ENCODE measurements around the gene SSTR5.

SSTR5 gene

DNA sequence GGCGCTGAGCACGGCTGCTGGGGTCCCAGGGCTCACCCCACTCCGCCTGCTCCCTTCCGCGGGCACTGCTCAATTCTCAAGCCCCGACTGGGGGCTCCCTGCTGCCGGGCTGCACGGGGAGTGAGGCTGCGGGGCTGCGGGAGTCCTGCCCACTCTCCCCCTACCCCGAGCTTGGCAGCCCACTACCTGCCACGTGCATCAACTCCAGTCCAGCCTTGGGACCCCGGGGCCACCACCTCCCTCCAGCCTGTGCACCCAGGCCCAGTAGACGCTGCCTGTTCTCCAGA is 43.3 kb upstream of the SSTR5 start:
- H2AK5ac ChIP-seq (ENCODE audit: low read length, severe bottlenecking), result no peak overlapping the region
- H3K14ac ChIP-seq (ENCODE audit: low read length in 2 of 2), result no peak overlapping the region
- no peaks in the 10 kb centered on the region for H3K36me3 ChIP-seq (ENCODE audit: control insufficient read depth in 1 of 2, insufficient read depth in 2 of 2, low read depth in 1 of 2, low read length in 2 of 2)
- WGBS, result 77% methylated on average over 14 of the region's 14 CpGs
- no peaks in the 10 kb centered on the region for H3K79me1 ChIP-seq (replicated peaks; ENCODE audit: low read length, poor library complexity, severe bottlenecking)
- peaks cover 0 to 74% of the 10 kb centered on the region in 2 experiments for H3K27me3 ChIP-seq (ENCODE audit: control insufficient read depth in 1 of 2, insufficient read depth in 1 of 2, low read length in 2 of 2)
- H3K4ac ChIP-seq (ENCODE audit: low read depth in 1 of 2, low read length in 2 of 2), result no peak overlapping the region
- no peaks in the 10 kb centered on the region for H3K4me1 ChIP-seq (ENCODE audit: control insufficient read depth, insufficient read depth, low read depth, low read length)
- H2BK15ac ChIP-seq (ENCODE audit: low read depth, poor library complexity, severe bottlenecking), result no peak overlapping the region
- no peak overlapping the region for H2BK5ac ChIP-seq (ENCODE audit: low read depth, low read length, poor library complexity, severe bottlenecking)
- H2BK120ac ChIP-seq (ENCODE audit: low read depth, low read length), result no peak overlapping the region
- H3K4me3 ChIP-seq (ENCODE audit: insufficient read depth in 1 of 2, low read depth in 1 of 2, low read length in 2 of 2), result no peak overlapping the region
- no peak overlapping the region for H4K91ac ChIP-seq (ENCODE audit: low read length)
- DNase-seq, result no peak
- no peak overlapping the region for H4K8ac ChIP-seq (ENCODE audit: low read length)
- peaks cover 16% of the 10 kb centered on the region for H3K9me3 ChIP-seq (ENCODE audit: control insufficient read depth, low read length)
- no peak overlapping the region for H3K18ac ChIP-seq (ENCODE audit: low read depth in 1 of 2, low read length in 2 of 2)
- H2BK12ac ChIP-seq (ENCODE audit: low read length in 2 of 2), result no peak overlapping the region
- H3K9ac ChIP-seq (ENCODE audit: low read length), result no peak overlapping the region
- no peak overlapping the region for H3K4me2 ChIP-seq (ENCODE audit: low read length, poor library complexity, severe bottlenecking)
- H3K23ac ChIP-seq (ENCODE audit: low read length in 2 of 2), result no peak overlapping the region
- no peak overlapping the region for H3K27ac ChIP-seq (ENCODE audit: low read length, poor library complexity, severe bottlenecking)
- no peak overlapping the region for H2AFZ ChIP-seq (ENCODE audit: low read depth, low read length)

GRCh38 chr16:1030473-1030901 is 42.1 kb upstream of the SSTR5 start:
- Histone ChIP-seq H3K4me3 (ENCODE audit: insufficient read depth in 1 of 2, low read depth in 1 of 2, low read length in 2 of 2) (no peak overlapping the region), H2BK15ac (ENCODE audit: low read depth, poor library complexity, severe bottlenecking) (no peak overlapping the region), H3K9me3 (ENCODE audit: control insufficient read depth, low read length) (peaks cover 16% of the 10 kb centered on the region), H3K79me1 (replicated peaks; ENCODE audit: low read length, poor library complexity, severe bottlenecking) (no peaks in the 10 kb centered on the region), H4K91ac (ENCODE audit: low read length) (no peak overlapping the region), H2BK120ac (ENCODE audit: low read depth, low read length) (no peak overlapping the region), H3K9ac (ENCODE audit: low read length) (no peak overlapping the region), H3K27ac (ENCODE audit: low read length, poor library complexity, severe bottlenecking) (no peak overlapping the region), H3K23ac (ENCODE audit: low read length in 2 of 2) (no peak overlapping the region), H3K27me3 (ENCODE audit: control insufficient read depth in 1 of 2, insufficient read depth in 1 of 2, low read length in 2 of 2) (peaks cover 2 to 68% of the 10 kb centered on the region in 2 experiments), H3K4me1 (ENCODE audit: control insufficient read depth, insufficient read depth, low read depth, low read length) (no peaks in the 10 kb centered on the region), H3K4ac (ENCODE audit: low read depth in 1 of 2, low read length in 2 of 2) (no peak overlapping the region), H2BK12ac (ENCODE audit: low read length in 2 of 2) (no peak overlapping the region), H2BK5ac (ENCODE audit: low read depth, low read length, poor library complexity, severe bottlenecking) (no peak overlapping the region), H4K8ac (ENCODE audit: low read length) (no peak overlapping the region), H3K18ac (ENCODE audit: low read depth in 1 of 2, low read length in 2 of 2) (no peak overlapping the region), H2AK5ac (ENCODE audit: low read length, severe bottlenecking) (no peak overlapping the region), H3K4me2 (ENCODE audit: low read length, poor library complexity, severe bottlenecking) (no peak overlapping the region), H3K14ac (ENCODE audit: low read length in 2 of 2) (no peak overlapping the region), H3K36me3 (ENCODE audit: control insufficient read depth in 1 of 2, insufficient read depth in 2 of 2, low read depth in 1 of 2, low read length in 2 of 2) (no peaks in the 10 kb centered on the region), H2AFZ (ENCODE audit: low read depth, low read length) (no peak overlapping the region)
- no peak for DNase-seq
- 72% methylated on average over 26 of the region's 26 CpGs for WGBS

DNA sequence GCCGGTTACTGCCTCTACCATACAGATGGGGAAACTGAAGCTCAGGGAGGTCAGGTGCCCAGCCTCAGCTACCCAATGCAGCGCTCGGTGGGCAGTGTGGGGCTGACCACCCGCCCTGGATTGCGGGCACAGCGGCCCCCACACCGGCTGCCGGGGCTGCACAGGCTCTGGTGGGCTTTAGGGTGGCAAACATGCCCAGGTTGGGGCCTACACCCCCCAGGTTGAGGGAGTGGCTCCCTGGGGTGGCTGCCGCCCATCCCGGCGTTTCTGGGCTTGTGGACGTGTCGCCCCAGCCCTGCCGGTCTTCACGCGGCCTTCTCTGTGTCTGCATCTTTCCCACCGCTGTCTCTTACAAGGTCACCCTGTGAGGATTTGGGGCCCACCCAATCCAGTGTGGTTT is 40.9 kb upstream of the SSTR5 start:
- H2AFZ ChIP-seq (ENCODE audit: low read depth, low read length), result no peak overlapping the region
- WGBS, result 84% methylated on average over 17 of the region's 17 CpGs
- no peaks in the 10 kb centered on the region for H3K79me1 ChIP-seq (replicated peaks; ENCODE audit: low read length, poor library complexity, severe bottlenecking)
- no peak overlapping the region for H3K18ac ChIP-seq (ENCODE audit: low read depth in 1 of 2, low read length in 2 of 2)
- no peak overlapping the region for H3K4me3 ChIP-seq (ENCODE audit: insufficient read depth in 1 of 2, low read depth in 1 of 2, low read length in 2 of 2)
- peaks cover 4 to 66% of the 10 kb centered on the region in 2 experiments for H3K27me3 ChIP-seq (ENCODE audit: control insufficient read depth in 1 of 2, insufficient read depth in 1 of 2, low read length in 2 of 2)
- DNase-seq, result no peak
- H2BK15ac ChIP-seq (ENCODE audit: low read depth, poor library complexity, severe bottlenecking), result no peak overlapping the region
- no peak overlapping the region for H3K4ac ChIP-seq (ENCODE audit: low read depth in 1 of 2, low read length in 2 of 2)
- H3K27ac ChIP-seq (ENCODE audit: low read length, poor library complexity, severe bottlenecking), result no peak overlapping the region
- H2BK5ac ChIP-seq (ENCODE audit: low read depth, low read length, poor library complexity, severe bottlenecking), result no peak overlapping the region
- no peaks in the 10 kb centered on the region for H3K36me3 ChIP-seq (ENCODE audit: control insufficient read depth in 1 of 2, insufficient read depth in 2 of 2, low read depth in 1 of 2, low read length in 2 of 2)
- H3K14ac ChIP-seq (ENCODE audit: low read length in 2 of 2), result no peak overlapping the region
- H3K4me1 ChIP-seq (ENCODE audit: control insufficient read depth, insufficient read depth, low read depth, low read length), result peaks cover 1% of the 10 kb centered on the region
- H3K4me2 ChIP-seq (ENCODE audit: low read length, poor library complexity, severe bottlenecking), result no peak overlapping the region
- no peak overlapping the region for H2BK120ac ChIP-seq (ENCODE audit: low read depth, low read length)
- no peak overlapping the region for H3K23ac ChIP-seq (ENCODE audit: low read length in 2 of 2)
- no peak overlapping the region for H4K8ac ChIP-seq (ENCODE audit: low read length)
- H2BK12ac ChIP-seq (ENCODE audit: low read length in 2 of 2), result no peak overlapping the region
- H4K91ac ChIP-seq (ENCODE audit: low read length), result no peak overlapping the region
- H3K9ac ChIP-seq (ENCODE audit: low read length), result no peak overlapping the region
- H3K9me3 ChIP-seq (ENCODE audit: control insufficient read depth, low read length), result peaks cover 16% of the 10 kb centered on the region
- H2AK5ac ChIP-seq (ENCODE audit: low read length, severe bottlenecking), result no peak overlapping the region

GRCh38 chr16:1032607-1033006 is 39.9 kb upstream of the SSTR5 start:
- no peak overlapping the region for H2BK5ac ChIP-seq (ENCODE audit: low read depth, low read length, poor library complexity, severe bottlenecking)
- no peak overlapping the region for H2BK15ac ChIP-seq (ENCODE audit: low read depth, poor library complexity, severe bottlenecking)
- no peak overlapping the region for H3K4me2 ChIP-seq (ENCODE audit: low read length, poor library complexity, severe bottlenecking)
- no peak overlapping the region for H3K23ac ChIP-seq (ENCODE audit: low read length in 2 of 2)
- H3K9me3 ChIP-seq (ENCODE audit: control insufficient read depth, low read length), result peaks cover 16% of the 10 kb centered on the region
- no peak overlapping the region for H3K4ac ChIP-seq (ENCODE audit: low read depth in 1 of 2, low read length in 2 of 2)
- DNase-seq, result no peak
- no peak overlapping the region for H2BK12ac ChIP-seq (ENCODE audit: low read length in 2 of 2)
- H2BK120ac ChIP-seq (ENCODE audit: low read depth, low read length), result no peak overlapping the region
- no peak overlapping the region for H3K9ac ChIP-seq (ENCODE audit: low read length)
- H2AK5ac ChIP-seq (ENCODE audit: low read length, severe bottlenecking), result no peak overlapping the region
- WGBS, result 90% methylated on average over 2 of the region's 2 CpGs
- no peak overlapping the region for H3K4me3 ChIP-seq (ENCODE audit: insufficient read depth in 1 of 2, low read depth in 1 of 2, low read length in 2 of 2)
- H3K36me3 ChIP-seq (ENCODE audit: control insufficient read depth in 1 of 2, insufficient read depth in 2 of 2, low read depth in 1 of 2, low read length in 2 of 2), result no peaks in the 10 kb centered on the region
- peaks cover 7% of the 10 kb centered on the region for H3K4me1 ChIP-seq (ENCODE audit: control insufficient read depth, insufficient read depth, low read depth, low read length)
- H2AFZ ChIP-seq (ENCODE audit: low read depth, low read length), result no peak overlapping the region
- no peak overlapping the region for H3K14ac ChIP-seq (ENCODE audit: low read length in 2 of 2)
- H3K27me3 ChIP-seq (ENCODE audit: control insufficient read depth in 1 of 2, insufficient read depth in 1 of 2, low read length in 2 of 2), result peaks cover 4 to 66% of the 10 kb centered on the region in 2 experiments
- no peak overlapping the region for H4K91ac ChIP-seq (ENCODE audit: low read length)
- H4K8ac ChIP-seq (ENCODE audit: low read length), result no peak overlapping the region
- H3K18ac ChIP-seq (ENCODE audit: low read depth in 1 of 2, low read length in 2 of 2), result no peak overlapping the region
- no peaks in the 10 kb centered on the region for H3K79me1 ChIP-seq (replicated peaks; ENCODE audit: low read length, poor library complexity, severe bottlenecking)
- no peak overlapping the region for H3K27ac ChIP-seq (ENCODE audit: low read length, poor library complexity, severe bottlenecking)
